ENCODE data around the gene TRNP1.

TRNP1 gene

GRCh38 chr1:27021354-27022031 is 28.0 kb downstream of the TRNP1 start:
- no peak overlapping the region for H3K27ac ChIP-seq (ENCODE audit: low read depth, low read length)
- H3K9ac ChIP-seq (ENCODE audit: low read depth in 1 of 2, low read length in 2 of 2): peak overlapping the region in 1 of 2 donors; percentile 2
- H3K36me3 ChIP-seq (ENCODE audit: control insufficient read depth in 1 of 2, insufficient read depth in 2 of 2, low read length in 2 of 2): no peaks in the 10 kb centered on the region
- peaks cover 0 to 6% of the 10 kb centered on the region in 2 donors for H3K4me1 ChIP-seq (ENCODE audit: control insufficient read depth in 1 of 2, insufficient read depth in 2 of 2, low read length in 2 of 2)
- no peaks in the 10 kb centered on the region for H3K9me3 ChIP-seq (ENCODE audit: control insufficient read depth in 1 of 2, low read length in 2 of 2)
- H3K4me3 ChIP-seq (ENCODE audit: low read depth in 1 of 2, low read length in 2 of 2): no peak overlapping the region
- H3K27me3 ChIP-seq (ENCODE audit: control insufficient read depth in 1 of 2, insufficient read depth in 2 of 2, low read length in 2 of 2): no peaks in the 10 kb centered on the region

DNA sequence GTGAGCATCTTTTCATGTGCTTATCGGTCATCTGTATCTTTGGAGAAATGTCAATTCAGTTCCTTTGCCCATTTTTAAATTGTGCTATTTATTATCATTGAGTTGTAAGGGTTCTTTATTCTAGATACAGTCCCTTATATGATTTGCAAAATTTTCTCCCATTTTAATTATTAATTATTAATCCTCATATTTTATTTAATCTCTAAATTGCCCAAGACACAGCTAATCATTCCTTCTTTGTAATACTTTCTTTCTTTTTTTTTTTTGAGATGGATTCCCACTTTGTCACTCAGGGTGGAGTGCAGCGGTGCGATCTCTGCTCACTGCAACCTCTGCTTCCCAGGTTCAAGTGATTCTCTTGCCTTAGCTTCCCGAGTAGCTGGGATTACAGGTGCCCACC is 32.2 kb downstream of the TRNP1 start:
- no peaks in the 10 kb centered on the region for H3K36me3 ChIP-seq (ENCODE audit: control insufficient read depth in 1 of 2, insufficient read depth in 2 of 2, low read length in 2 of 2)
- H3K9ac ChIP-seq (ENCODE audit: low read depth in 1 of 2, low read length in 2 of 2): no peak overlapping the region

DNA sequence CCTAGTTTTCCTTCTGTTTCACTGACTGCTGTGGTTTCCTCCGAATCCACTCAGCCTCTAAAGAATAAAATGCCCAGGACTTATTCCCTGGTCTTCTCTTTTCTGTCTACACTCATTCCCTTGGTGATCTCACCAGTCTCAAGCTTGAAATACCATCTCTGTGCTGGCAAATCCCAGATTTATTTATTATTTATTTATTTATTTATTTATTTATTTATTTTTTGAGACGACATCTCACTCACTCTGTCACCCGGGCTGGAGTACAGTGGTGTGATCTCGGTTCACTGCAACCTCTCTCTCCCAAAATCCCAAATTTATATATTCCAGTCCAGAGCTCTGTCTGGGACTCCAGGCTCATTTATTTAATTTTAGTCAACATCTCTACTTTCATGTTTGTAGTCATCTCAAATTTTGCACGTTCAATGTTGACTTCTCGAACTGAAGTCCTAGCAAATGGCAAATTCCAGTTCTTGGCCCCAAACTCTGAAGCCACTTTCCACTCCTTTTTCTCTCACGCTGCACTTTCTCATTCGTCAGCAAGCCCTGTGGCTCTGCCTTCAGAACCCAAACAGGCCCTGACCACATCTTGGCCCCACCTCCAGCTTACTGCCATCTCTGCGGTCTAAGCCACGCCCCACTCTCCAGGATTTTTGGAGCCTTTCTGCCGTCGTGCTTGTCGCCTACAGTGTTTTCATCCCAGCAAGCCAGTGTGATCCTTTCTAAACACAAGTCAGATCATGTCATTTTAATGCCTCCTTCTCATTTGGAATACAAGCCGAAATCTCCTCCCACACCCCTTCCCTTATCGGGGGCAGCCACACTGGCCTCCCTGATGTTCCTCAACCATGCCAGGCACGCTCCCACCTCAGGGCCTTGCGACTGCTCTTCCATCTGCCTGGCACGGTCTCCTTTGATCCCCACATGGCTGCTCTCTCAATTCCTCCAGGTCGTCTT is 33.4 kb downstream of the TRNP1 start:
- Histone ChIP-seq H3K9ac (ENCODE audit: low read depth in 1 of 2, low read length in 2 of 2) (no peak overlapping the region), H3K4me3 (ENCODE audit: low read depth in 1 of 2, low read length in 2 of 2) (no peak overlapping the region), H3K9me3 (ENCODE audit: control insufficient read depth in 1 of 2, low read length in 2 of 2) (no peaks in the 10 kb centered on the region), H3K4me1 (ENCODE audit: control insufficient read depth in 1 of 2, insufficient read depth in 2 of 2, low read length in 2 of 2) (peaks cover 3 to 8% of the 10 kb centered on the region in 2 donors), H3K27me3 (ENCODE audit: control insufficient read depth in 1 of 2, insufficient read depth in 2 of 2, low read length in 2 of 2) (no peaks in the 10 kb centered on the region), H3K27ac (ENCODE audit: low read depth, low read length) (no peak overlapping the region), H3K36me3 (ENCODE audit: control insufficient read depth in 1 of 2, insufficient read depth in 2 of 2, low read length in 2 of 2) (no peaks in the 10 kb centered on the region)

More for the DNA sequence above, 32.2 kb downstream of the TRNP1 start:
- H3K4me3 ChIP-seq (ENCODE audit: low read depth in 1 of 2, low read length in 2 of 2): no peak overlapping the region
- H3K27ac ChIP-seq (ENCODE audit: low read depth, low read length): no peak overlapping the region
- H3K4me1 ChIP-seq (ENCODE audit: control insufficient read depth in 1 of 2, insufficient read depth in 2 of 2, low read length in 2 of 2): peaks cover 0 to 6% of the 10 kb centered on the region in 2 donors
- H3K27me3 ChIP-seq (ENCODE audit: control insufficient read depth in 1 of 2, insufficient read depth in 2 of 2, low read length in 2 of 2): no peaks in the 10 kb centered on the region
- no peaks in the 10 kb centered on the region for H3K9me3 ChIP-seq (ENCODE audit: control insufficient read depth in 1 of 2, low read length in 2 of 2)

DNA sequence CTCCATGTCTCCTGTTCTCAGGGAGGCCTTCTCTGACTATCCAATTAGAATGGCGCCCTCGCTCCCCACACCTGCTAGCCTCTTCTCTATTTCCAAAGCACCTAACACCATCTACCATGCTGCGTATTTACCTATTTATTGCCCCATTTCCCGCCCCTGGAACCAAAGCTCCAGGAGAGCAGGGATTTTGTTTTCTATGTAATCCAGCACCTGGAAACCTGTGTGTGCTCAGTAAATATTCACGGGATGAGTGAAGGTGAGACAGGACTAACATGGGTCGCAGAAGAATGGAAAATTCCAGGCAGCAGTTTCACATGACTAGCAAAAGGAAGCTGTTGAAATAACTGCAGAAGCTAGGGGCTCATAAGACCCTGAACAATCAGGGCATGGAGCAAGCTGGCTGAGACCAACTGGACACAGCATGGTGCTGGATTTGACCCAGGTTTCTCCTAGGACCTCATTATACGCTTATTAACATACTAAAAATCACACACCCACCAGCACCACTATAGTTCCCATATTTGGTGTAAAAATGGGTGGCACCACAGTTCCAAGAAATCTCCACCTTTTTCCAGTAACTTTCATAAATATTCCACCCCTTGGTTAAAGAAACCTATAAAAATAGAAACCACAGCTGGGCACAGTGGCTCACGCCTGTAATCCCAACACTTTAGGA is 34.2 kb downstream of the TRNP1 start:
- Histone ChIP-seq H3K4me1 (ENCODE audit: control insufficient read depth in 1 of 2, insufficient read depth in 2 of 2, low read length in 2 of 2) (peaks cover 5 to 9% of the 10 kb centered on the region in 2 donors), H3K27me3 (ENCODE audit: control insufficient read depth in 1 of 2, insufficient read depth in 2 of 2, low read length in 2 of 2) (no peaks in the 10 kb centered on the region), H3K36me3 (ENCODE audit: control insufficient read depth in 1 of 2, insufficient read depth in 2 of 2, low read length in 2 of 2) (no peaks in the 10 kb centered on the region), H3K9me3 (ENCODE audit: control insufficient read depth in 1 of 2, low read length in 2 of 2) (no peaks in the 10 kb centered on the region), H3K9ac (ENCODE audit: low read depth in 1 of 2, low read length in 2 of 2) (no peak overlapping the region), H3K4me3 (ENCODE audit: low read depth in 1 of 2, low read length in 2 of 2) (no peak overlapping the region), H3K27ac (ENCODE audit: low read depth, low read length) (no peak overlapping the region)

DNA sequence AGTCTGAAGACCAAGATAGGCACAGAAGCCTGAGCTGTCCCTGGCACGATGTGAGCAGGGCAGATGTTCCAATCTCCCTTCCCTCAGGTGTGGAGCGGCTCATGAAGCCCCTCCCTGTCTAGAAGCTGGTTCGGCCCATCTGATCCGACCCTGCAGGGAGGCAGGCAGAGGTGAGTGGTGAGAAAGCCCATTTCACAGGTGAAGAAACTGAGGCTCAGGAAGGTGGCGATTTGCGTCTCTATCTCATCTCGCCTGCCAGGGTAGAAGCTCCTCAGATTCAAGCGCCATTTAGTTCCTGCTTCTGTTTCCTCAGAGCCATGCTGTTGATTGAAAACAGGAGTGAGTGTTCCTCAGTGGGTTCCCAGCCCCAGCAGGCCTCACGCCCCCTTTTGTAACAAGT is 36.0 kb downstream of the TRNP1 start:
- Histone ChIP-seq H3K9ac (ENCODE audit: low read depth in 1 of 2, low read length in 2 of 2) (no peak overlapping the region), H3K9me3 (ENCODE audit: control insufficient read depth in 1 of 2, low read length in 2 of 2) (no peaks in the 10 kb centered on the region), H3K4me3 (ENCODE audit: low read depth in 1 of 2, low read length in 2 of 2) (no peak overlapping the region), H3K27ac (ENCODE audit: low read depth, low read length) (no peak overlapping the region), H3K36me3 (ENCODE audit: control insufficient read depth in 1 of 2, insufficient read depth in 2 of 2, low read length in 2 of 2) (no peaks in the 10 kb centered on the region), H3K4me1 (ENCODE audit: control insufficient read depth in 1 of 2, insufficient read depth in 2 of 2, low read length in 2 of 2) (peaks cover 16 to 23% of the 10 kb centered on the region in 2 donors), H3K27me3 (ENCODE audit: control insufficient read depth in 1 of 2, insufficient read depth in 2 of 2, low read length in 2 of 2) (no peaks in the 10 kb centered on the region)

- Histone ChIP-seq H3K27me3 (ENCODE audit: control insufficient read depth in 1 of 2, insufficient read depth in 2 of 2, low read length in 2 of 2) (no peaks in the 10 kb centered on the region), H3K4me3 (ENCODE audit: low read depth in 1 of 2, low read length in 2 of 2) (peak overlapping the region; percentile 44 to 60), H3K9me3 (ENCODE audit: control insufficient read depth in 1 of 2, low read length in 2 of 2) (no peaks in the 10 kb centered on the region), H3K4me1 (ENCODE audit: control insufficient read depth in 1 of 2, insufficient read depth in 2 of 2, low read length in 2 of 2) (peaks cover 16 to 23% of the 10 kb centered on the region in 2 donors), H3K36me3 (ENCODE audit: control insufficient read depth in 1 of 2, insufficient read depth in 2 of 2, low read length in 2 of 2) (no peaks in the 10 kb centered on the region), H3K27ac (ENCODE audit: low read depth, low read length) (peak overlapping the region; percentile 61), H3K9ac (ENCODE audit: low read depth in 1 of 2, low read length in 2 of 2) (peak overlapping the region; percentile 53 to 70)
These were observed 38.0 kb downstream of the TRNP1 start for GRCh38 chr1:27031235-27032118.

GRCh38 chr1:27032119-27032461 is 38.6 kb downstream of the TRNP1 start:
- peak overlapping the region; percentile 44 to 60 for H3K4me3 ChIP-seq (ENCODE audit: low read depth in 1 of 2, low read length in 2 of 2)
- peaks cover 16 to 23% of the 10 kb centered on the region in 2 donors for H3K4me1 ChIP-seq (ENCODE audit: control insufficient read depth in 1 of 2, insufficient read depth in 2 of 2, low read length in 2 of 2)
- no peaks in the 10 kb centered on the region for H3K9me3 ChIP-seq (ENCODE audit: control insufficient read depth in 1 of 2, low read length in 2 of 2)
- H3K27ac ChIP-seq (ENCODE audit: low read depth, low read length): peak overlapping the region; percentile 61
- no peaks in the 10 kb centered on the region for H3K36me3 ChIP-seq (ENCODE audit: control insufficient read depth in 1 of 2, insufficient read depth in 2 of 2, low read length in 2 of 2)
- no peaks in the 10 kb centered on the region for H3K27me3 ChIP-seq (ENCODE audit: control insufficient read depth in 1 of 2, insufficient read depth in 2 of 2, low read length in 2 of 2)
- peak overlapping the region; percentile 53 to 70 for H3K9ac ChIP-seq (ENCODE audit: low read depth in 1 of 2, low read length in 2 of 2)

DNA sequence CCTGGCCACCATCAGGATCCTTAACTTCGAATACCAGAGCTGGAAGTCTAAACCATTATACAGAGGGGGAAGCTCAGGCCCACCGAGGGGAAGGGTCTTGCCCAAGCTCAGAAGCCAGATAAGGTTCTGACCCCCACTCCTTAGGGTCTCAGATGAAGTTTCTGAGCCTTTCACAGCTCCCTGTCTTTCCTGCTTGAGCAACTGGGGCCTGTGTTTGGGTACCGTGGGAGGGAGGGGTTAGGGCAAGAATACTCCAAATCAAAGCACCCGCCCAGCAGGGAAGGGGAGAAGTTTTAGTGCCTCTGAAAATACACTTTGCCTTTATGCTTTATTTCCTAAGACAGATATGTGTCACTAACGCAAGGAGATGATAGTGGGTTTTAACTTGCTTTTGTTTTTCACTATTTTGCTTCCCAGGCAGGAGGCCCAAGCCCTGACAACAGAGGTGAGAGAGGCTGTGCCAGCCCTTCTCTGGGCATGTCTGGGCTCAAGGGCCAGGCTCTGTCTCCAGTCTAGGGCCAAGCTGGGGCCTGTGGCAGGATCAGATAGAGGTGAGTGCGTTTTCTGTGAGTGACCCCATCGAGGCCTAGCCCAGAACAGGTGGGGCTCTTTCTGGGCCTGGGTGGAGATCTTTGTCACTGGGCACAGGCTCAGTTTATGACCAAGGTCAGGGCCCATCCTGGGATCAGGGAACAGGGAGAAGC is 39.7 kb downstream of the TRNP1 start:
- no peak overlapping the region for H3K27ac ChIP-seq (ENCODE audit: low read depth, low read length)
- H3K4me3 ChIP-seq (ENCODE audit: low read depth in 1 of 2, low read length in 2 of 2): no peak overlapping the region
- peaks cover 16 to 23% of the 10 kb centered on the region in 2 donors for H3K4me1 ChIP-seq (ENCODE audit: control insufficient read depth in 1 of 2, insufficient read depth in 2 of 2, low read length in 2 of 2)
- no peaks in the 10 kb centered on the region for H3K27me3 ChIP-seq (ENCODE audit: control insufficient read depth in 1 of 2, insufficient read depth in 2 of 2, low read length in 2 of 2)
- H3K9me3 ChIP-seq (ENCODE audit: control insufficient read depth in 1 of 2, low read length in 2 of 2): no peaks in the 10 kb centered on the region
- H3K36me3 ChIP-seq (ENCODE audit: control insufficient read depth in 1 of 2, insufficient read depth in 2 of 2, low read length in 2 of 2): no peaks in the 10 kb centered on the region
- H3K9ac ChIP-seq (ENCODE audit: low read depth in 1 of 2, low read length in 2 of 2): peak overlapping the region in 1 of 2 donors; percentile 17

GRCh38 chr1:27035344-27035743 is 41.9 kb downstream of the TRNP1 start:
- Histone ChIP-seq H3K9me3 (ENCODE audit: control insufficient read depth in 1 of 2, low read length in 2 of 2) (no peaks in the 10 kb centered on the region), H3K27me3 (ENCODE audit: control insufficient read depth in 1 of 2, insufficient read depth in 2 of 2, low read length in 2 of 2) (no peaks in the 10 kb centered on the region), H3K4me3 (ENCODE audit: low read depth in 1 of 2, low read length in 2 of 2) (no peak overlapping the region), H3K36me3 (ENCODE audit: control insufficient read depth in 1 of 2, insufficient read depth in 2 of 2, low read length in 2 of 2) (no peaks in the 10 kb centered on the region), H3K9ac (ENCODE audit: low read depth in 1 of 2, low read length in 2 of 2) (no peak overlapping the region), H3K4me1 (ENCODE audit: control insufficient read depth in 1 of 2, insufficient read depth in 2 of 2, low read length in 2 of 2) (peaks cover 16 to 23% of the 10 kb centered on the region in 2 donors), H3K27ac (ENCODE audit: low read depth, low read length) (no peak overlapping the region)

Data from duodenal mucosa (tissue), 2 donors.